Ishikawa (cell line): ENCODE results near the gene HSPA1L.

ENCODE experiments used
- CEBPB ChIP-seq: IDR thresholded peaks from 2 replicates; pipeline ENCODE4 v1.6.1; 2012
- CREB1 ChIP-seq: IDR thresholded peaks from 2 replicates; pipeline ENCODE4 v1.6.1; 2012; ENCODE audit warnings: low read depth
- EGR1 ChIP-seq: IDR thresholded peaks from 2 replicates; pipeline ENCODE4 v1.6.1; 2012
- EP300 ChIP-seq: IDR thresholded peaks from 2 replicates; pipeline ENCODE4 v1.6.1; 2012; ENCODE audit warnings: borderline replicate concordance
- NFIC ChIP-seq: IDR thresholded peaks from 2 replicates; pipeline ENCODE4 v1.6.1; 2012
- RAD21 ChIP-seq: IDR thresholded peaks from 2 replicates; pipeline ENCODE4 v1.6.1; 2012; ENCODE audit warnings: low read depth
- TAF1 ChIP-seq: IDR thresholded peaks from 2 replicates; pipeline ENCODE4 v1.6.1; 2012; ENCODE audit warnings: low read depth, mild to moderate bottlenecking
- TEAD4 ChIP-seq: IDR thresholded peaks from 2 replicates; pipeline ENCODE4 v1.6.1; 2012
- ZBTB7A ChIP-seq: IDR thresholded peaks from 2 replicates; pipeline ENCODE4 v1.6.1; 2012; ENCODE audit warnings: low read depth
- TF ChIP-seq, protein P1 (sequence below): IDR thresholded peaks from 2 replicates; pipeline ENCODE4 v1.6.1; 2012; ENCODE audit warnings: low read depth, mild to moderate bottlenecking
- TF ChIP-seq, protein P2 (sequence below): IDR thresholded peaks from 2 replicates; pipeline ENCODE4 v1.6.1; 2012

DNA sequence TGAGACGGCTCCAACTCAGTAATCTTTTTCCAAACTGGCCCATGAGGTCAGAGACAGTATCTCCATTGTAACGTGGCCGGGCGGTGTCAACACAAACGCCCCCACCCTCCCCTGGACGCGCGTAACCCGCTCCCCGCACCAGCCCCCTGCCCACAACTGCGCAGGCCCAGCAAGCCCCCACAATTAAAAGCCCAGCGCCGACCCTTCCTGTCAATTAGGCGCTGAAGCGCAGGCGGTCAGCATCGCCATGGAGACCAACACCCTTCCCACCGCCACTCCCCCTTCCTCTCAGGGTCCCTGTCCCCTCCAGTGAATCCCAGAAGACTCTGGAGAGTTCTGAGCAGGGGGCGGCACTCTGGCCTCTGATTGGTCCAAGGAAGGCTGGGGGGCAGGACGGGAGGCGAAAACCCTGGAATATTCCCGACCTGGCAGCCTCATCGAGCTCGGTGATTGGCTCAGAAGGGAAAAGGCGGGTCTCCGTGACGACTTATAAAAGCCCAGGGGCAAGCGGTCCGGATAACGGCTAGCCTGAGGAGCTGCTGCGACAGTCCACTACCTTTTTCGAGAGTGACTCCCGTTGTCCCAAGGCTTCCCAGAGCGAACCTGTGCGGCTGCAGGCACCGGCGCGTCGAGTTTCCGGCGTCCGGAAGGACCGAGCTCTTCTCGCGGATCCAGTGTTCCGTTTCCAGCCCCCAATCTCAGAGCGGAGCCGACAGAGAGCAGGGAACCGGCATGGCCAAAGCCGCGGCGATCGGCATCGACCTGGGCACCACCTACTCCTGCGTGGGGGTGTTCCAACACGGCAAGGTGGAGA lies at the start of gene HSPA1L, which contains the start of gene HSPA1A:
- no peak for TF ChIP-seq ZBTB7A
- TF ChIP-seq, protein P1, sequence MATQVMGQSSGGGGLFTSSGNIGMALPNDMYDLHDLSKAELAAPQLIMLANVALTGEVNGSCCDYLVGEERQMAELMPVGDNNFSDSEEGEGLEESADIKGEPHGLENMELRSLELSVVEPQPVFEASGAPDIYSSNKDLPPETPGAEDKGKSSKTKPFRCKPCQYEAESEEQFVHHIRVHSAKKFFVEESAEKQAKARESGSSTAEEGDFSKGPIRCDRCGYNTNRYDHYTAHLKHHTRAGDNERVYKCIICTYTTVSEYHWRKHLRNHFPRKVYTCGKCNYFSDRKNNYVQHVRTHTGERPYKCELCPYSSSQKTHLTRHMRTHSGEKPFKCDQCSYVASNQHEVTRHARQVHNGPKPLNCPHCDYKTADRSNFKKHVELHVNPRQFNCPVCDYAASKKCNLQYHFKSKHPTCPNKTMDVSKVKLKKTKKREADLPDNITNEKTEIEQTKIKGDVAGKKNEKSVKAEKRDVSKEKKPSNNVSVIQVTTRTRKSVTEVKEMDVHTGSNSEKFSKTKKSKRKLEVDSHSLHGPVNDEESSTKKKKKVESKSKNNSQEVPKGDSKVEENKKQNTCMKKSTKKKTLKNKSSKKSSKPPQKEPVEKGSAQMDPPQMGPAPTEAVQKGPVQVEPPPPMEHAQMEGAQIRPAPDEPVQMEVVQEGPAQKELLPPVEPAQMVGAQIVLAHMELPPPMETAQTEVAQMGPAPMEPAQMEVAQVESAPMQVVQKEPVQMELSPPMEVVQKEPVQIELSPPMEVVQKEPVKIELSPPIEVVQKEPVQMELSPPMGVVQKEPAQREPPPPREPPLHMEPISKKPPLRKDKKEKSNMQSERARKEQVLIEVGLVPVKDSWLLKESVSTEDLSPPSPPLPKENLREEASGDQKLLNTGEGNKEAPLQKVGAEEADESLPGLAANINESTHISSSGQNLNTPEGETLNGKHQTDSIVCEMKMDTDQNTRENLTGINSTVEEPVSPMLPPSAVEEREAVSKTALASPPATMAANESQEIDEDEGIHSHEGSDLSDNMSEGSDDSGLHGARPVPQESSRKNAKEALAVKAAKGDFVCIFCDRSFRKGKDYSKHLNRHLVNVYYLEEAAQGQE, result no peak
- no peak for TF ChIP-seq EP300
- no peak for TF ChIP-seq CEBPB
- TF ChIP-seq RAD21, result no peak
- no peak for TF ChIP-seq NFIC
- no peak for TF ChIP-seq TEAD4
- no peak for TF ChIP-seq CREB1
- TF ChIP-seq, protein P2, sequence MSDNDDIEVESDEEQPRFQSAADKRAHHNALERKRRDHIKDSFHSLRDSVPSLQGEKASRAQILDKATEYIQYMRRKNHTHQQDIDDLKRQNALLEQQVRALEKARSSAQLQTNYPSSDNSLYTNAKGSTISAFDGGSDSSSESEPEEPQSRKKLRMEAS, result no peak
- TF ChIP-seq TAF1, result no peak
- no peak for TF ChIP-seq EGR1
